Stimulated activated CD8-positive, alpha-beta memory T cell treated with anti-CD3 and anti-CD28 coated beads, Interleukin-15, amount 100 ng/mL, for 1 hour (primary cell): Measurements from ENCODE around the gene C5orf63.
A peak's percentile ranks its signal among the peaks of the same experiment; 100 is the strongest.
"Not testable (repeated sequence)": the region's sequence is repeated elsewhere in the genome, so short reads cannot be mapped to it uniquely, and the experiment has no call there.

Experiments
- DNase-seq: peaks from one replicate; pipeline ENCODE4 v3.0.0-alpha.2; 2020; ENCODE audit warnings: low read depth

Gene C5orf63

GRCh38 chr5:127072861-127073846 is at the start of gene C5orf63:
C5orf63 (minus strand) TSS chr5:127073502; CDS start chr5:127058995, 14,507 bp downstream.
- peak; percentile 28 for DNase-seq

- no peak for DNase-seq
Observed at GRCh38 chr5:127112347-127112864, 39.1 kb upstream of the C5orf63 start.

GRCh38 chr5:127111112-127111511 is 37.8 kb upstream of the C5orf63 start:
- no peak for DNase-seq

GRCh38 chr5:127108624-127109260 is 35.4 kb upstream of the C5orf63 start:
- not testable (repeated sequence) for DNase-seq

GRCh38 chr5:127101935-127102334 is 28.6 kb upstream of the C5orf63 start:
- no peak for DNase-seq

- no peak for DNase-seq
Observed at GRCh38 chr5:127101533-127101932, 28.2 kb upstream of the C5orf63 start.

GRCh38 chr5:127098241-127098640 is 24.9 kb upstream of the C5orf63 start:
- no peak for DNase-seq

GRCh38 chr5:127097278-127097677 is 24.0 kb upstream of the C5orf63 start:
- DNase-seq, result no peak

GRCh38 chr5:127096328-127096993 is 23.2 kb upstream of the C5orf63 start:
- DNase-seq, result no peak

- no peak for DNase-seq
Observed at GRCh38 chr5:127094161-127094814, 21.0 kb upstream of the C5orf63 start.

- no peak for DNase-seq
Observed at GRCh38 chr5:127092690-127093089, 19.4 kb upstream of the C5orf63 start.

GRCh38 chr5:127089191-127089590 is 15.9 kb upstream of the C5orf63 start:
- DNase-seq, result no peak

- DNase-seq, result no peak
Observed at GRCh38 chr5:127088251-127088650, 14.9 kb upstream of the C5orf63 start.

- DNase-seq, result no peak
Observed at GRCh38 chr5:127086589-127086988, 13.3 kb upstream of the C5orf63 start.

GRCh38 chr5:127085796-127086195 is 12.5 kb upstream of the C5orf63 start:
- no peak for DNase-seq

GRCh38 chr5:127085371-127085770 is 12.1 kb upstream of the C5orf63 start:
- DNase-seq, result no peak

GRCh38 chr5:127084656-127085055 is 11.4 kb upstream of the C5orf63 start:
- DNase-seq, result no peak

GRCh38 chr5:127083711-127084110 is 10.4 kb upstream of the C5orf63 start:
- DNase-seq, result no peak

GRCh38 chr5:127079994-127080491 is 6.7 kb upstream of the C5orf63 start:
- no peak for DNase-seq

- no peak for DNase-seq
Observed at GRCh38 chr5:127077366-127077765, 4.1 kb upstream of the C5orf63 start.

- no peak for DNase-seq
Observed at GRCh38 chr5:127076315-127077129, 3.2 kb upstream of the C5orf63 start.
